ENCODE results near the gene GUCD1. TPM values are rescaled to one million over a fixed set of nuclear protein-coding genes. Genes with fewer than 3 reads are reported as not detected.
A peak's percentile ranks its signal among the peaks of the same experiment; 100 is the strongest.

Gene GUCD1
- total and polyA plus RNA-seq, 10 of the 15 experiments (the other 5 are each of a cell fraction or from before 2014, with no cell fraction given), result 56.0 to 177 (median 88.2) TPM

- TF ChIP-seq ZBTB40 (IDR thresholded peaks at IDR 0.05; ENCODE audit: borderline replicate concordance) (peak; percentile 67; the same call in 1 of the 2 replicates), GABPA (IDR thresholded peaks at IDR 0.05; ENCODE audit: low read depth) (peak; percentile 64; the same call in 1 of the 2 replicates), PAX5 (IDR thresholded peaks at IDR 0.05; ENCODE audit: borderline replicate concordance, low read depth, low read length) (no peak), EED (IDR thresholded peaks at IDR 0.05; ENCODE audit: low read depth) (peak; percentile 64; the same call in 1 of the 2 replicates), KLF5 (IDR thresholded peaks at IDR 0.05; ENCODE audit: partially characterized antibody) (peak; percentile 51), ATF2 (IDR thresholded peaks at IDR 0.05; ENCODE audit: low read length) (no peak), BCL3 (IDR thresholded peaks at IDR 0.05; ENCODE audit: borderline replicate concordance, insufficient read depth, low read depth, low read length, poor library complexity, severe bottlenecking) (no peak), RUNX3 (IDR thresholded peaks at IDR 0.05; ENCODE audit: low read length) (peak; percentile 59; the same call in 1 of the 2 replicates), E4F1 (IDR thresholded peaks at IDR 0.05; ENCODE audit: borderline replicate concordance, partially characterized antibody) (no peak), FOXK2 (IDR thresholded peaks at IDR 0.05) (peak; percentile 60), KDM1A (IDR thresholded peaks at IDR 0.05; ENCODE audit: borderline replicate concordance) (no peak), RELA (IDR thresholded peaks at IDR 0.05; ENCODE audit: borderline replicate concordance, partially characterized antibody) (peak; percentile 59), NFIC (IDR thresholded peaks at IDR 0.05; ENCODE audit: low read depth, low read length) (peak; percentile 42; the same call in 1 of the 2 replicates), SIX5 (IDR thresholded peaks at IDR 0.05; ENCODE audit: low read depth, low read length, severe bottlenecking) (no peak), PBX3 (IDR thresholded peaks at IDR 0.05; ENCODE audit: insufficient replicate concordance, low read depth, low read length) (peak; percentile 77), CREB1 (IDR thresholded peaks at IDR 0.05; ENCODE audit: low read depth) (0 out of 2 replicates have a peak, but pooled peaks have one; percentile 11), MXI1 (IDR thresholded peaks at IDR 0.05; ENCODE audit: low read depth, low read length) (no peak), SREBF1 (IDR thresholded peaks at IDR 0.05; ENCODE audit: low read length) (no peak)
Observed at GRCh38 chr22:24506802-24507438, 48.0 kb downstream of the GUCD1 start (continued).

Measured in GM12878 (cell line).